DLD1 (cell line): ENCODE data around the gene GRM8.

Experiments
- in situ Hi-C: cut with HindIII; loops from 2 replicates; pipeline ENCODE4 v1.10.0; 2017; ENCODE audit warnings: low sequenced_read_pairs

GRM8 gene

DNA sequence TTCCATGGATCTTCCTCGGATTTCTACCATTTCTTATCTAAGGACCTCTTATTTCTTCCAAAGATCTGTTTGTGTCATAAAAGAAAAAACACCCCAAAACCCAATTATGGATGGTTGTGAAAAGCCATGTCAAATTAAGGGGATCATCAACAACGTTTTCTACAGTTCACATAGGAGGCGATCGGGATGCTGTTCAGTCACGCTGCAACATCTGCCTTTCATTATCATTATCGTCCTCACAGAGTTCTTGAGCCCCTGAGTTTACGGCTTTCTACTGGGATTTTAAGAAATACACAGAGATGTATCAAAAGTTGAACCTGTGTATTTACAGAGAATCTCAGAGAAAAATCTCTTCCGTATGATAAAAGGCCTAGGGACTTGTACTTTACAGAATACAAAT is 101.4 kb downstream of the GRM8 start:
- in situ Hi-C loops: no loop called here

DNA sequence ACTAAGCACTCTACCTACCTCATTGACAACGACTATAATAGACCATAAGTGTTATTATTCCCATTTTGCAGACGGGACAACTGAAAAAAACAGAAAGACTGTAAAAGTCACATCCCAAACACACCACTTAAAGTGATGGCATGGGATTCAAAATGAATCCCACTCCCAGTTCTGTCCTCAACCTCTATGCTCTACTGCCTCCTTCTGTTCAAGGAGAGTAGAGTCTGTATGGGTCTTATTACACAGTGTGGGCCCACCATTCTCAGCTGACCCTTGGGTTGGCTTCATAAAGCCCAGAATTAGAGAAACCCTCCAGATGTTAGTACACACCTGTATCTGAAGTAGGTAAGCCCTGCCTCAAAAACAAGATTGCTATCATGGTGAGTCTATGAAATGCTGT is 102.2 kb downstream of the GRM8 start:
- in situ Hi-C loops: no loop called here

DNA sequence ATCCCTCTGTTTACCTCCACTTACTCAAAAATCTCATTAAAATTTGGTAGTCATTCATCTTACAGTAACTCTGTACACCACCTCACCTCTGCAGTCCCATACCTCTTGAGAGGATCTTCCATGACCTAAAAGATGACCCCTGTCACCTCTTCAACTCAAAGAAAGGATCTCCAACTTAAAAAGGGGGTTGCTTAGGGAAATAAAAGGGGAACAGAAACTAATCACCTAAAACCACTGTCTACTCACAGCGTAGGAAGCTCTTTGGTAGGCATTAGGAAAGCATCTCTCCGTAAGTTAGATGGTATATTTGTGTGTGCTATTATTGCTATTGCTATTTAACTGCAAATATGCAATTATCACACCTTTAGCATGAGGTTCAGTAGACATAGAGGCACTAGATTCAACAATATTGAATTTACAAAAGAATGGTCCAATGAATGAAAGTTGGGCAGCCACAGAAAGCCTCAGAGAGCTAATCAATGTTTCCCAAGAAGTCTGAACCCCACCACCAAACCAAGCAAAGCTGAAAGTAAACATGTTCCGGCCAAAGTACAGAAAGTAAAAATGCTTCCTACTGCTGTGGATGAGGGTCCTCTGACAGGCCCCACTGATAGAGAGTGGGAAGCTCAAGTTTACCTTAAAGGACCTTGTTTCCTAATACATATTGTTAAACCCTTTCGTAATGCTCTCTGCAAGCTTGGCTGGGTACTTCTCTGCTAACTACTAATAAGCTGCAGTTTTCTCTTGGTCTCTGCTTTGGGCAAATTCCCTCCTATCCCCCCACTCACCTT is 105.8 kb downstream of the GRM8 start:
- in situ Hi-C loops: no loop called here

DNA sequence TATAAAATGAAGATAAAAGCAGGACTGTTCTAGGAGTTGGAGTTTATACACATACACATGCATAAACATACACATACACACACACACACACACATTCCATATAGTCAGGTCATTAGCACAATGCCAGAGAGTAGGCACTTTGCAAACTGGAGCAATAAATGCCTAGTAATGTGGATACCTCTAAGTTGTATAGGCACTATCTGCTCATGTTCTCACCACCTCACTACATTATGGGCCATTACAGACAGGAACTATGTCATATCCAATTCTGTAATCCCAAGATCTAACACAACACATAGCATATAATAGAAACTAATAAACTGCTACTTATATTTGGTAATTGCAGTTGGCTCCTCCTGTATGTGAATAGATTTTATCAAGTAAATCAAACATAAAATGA is 115.6 kb downstream of the GRM8 start:
- in situ Hi-C loops: no loop called here

DNA sequence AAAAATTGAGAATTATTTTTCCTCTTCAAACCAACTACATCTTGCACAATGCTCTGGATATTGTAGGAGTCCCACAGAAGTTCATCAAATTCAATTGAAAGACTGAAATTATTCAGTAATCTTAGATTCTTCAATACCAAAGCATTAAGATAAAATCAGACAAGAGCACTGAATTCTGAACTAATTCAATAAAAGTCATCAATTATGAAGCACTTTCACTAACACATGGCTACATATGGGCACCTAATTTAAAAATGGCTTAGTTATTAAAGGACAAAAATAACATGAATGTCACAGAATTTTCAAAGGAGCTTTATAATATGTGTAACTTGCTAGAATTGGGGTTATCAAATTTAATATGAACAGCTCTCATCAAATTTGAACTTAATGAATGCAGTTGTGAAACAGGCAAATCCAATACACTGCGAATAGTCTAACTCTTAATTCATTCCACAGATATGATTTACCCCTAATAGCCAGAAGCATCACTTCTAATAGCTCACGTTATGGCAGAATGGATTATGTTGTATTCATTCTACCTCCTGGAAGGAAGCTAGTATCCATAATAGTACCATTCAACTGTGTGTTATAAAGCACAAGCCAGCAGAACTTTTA is 116.8 kb downstream of the GRM8 start:
- in situ Hi-C loops: no loop called here

DNA sequence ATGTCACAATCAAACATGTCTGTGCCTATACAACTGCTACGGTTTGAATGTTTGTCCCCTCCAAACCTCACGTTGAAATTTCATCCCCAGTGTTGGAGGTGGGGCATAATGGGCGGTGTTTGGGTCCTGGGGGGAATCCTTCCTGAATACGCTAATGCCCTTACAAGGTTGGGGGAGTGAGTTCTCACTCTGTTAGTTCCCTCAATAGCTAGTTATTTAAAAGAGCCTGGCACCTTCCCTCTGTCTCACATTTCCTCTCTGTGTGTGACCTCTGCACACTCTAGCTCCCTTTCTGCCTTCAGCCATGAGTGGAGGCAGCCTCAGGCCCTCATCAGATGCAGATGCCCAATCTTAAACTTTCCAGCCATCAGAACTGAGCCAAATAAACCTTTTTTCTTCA is 129.5 kb downstream of the GRM8 start:
- in situ Hi-C loops: no loop called here

DNA sequence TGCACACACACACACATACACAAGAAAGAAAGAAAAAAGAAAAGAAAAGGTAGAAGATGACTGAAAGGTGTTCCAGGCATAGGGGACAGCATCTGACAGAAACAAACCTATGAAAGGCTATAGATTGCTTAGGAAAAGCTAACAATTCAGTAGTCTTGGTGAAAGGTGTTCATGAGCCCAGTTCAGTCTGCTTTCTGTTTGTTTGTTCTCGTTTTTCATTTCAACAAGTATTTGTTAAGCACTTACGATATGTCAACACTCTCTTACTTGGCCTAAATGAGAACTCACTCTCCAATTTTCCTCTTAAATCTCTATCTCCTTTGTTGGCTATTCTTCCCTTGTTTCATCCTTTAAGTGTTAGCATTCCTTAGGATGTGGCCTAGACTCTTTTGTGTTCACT is 133.2 kb downstream of the GRM8 start:
- in situ Hi-C loops: no loop called here

DNA sequence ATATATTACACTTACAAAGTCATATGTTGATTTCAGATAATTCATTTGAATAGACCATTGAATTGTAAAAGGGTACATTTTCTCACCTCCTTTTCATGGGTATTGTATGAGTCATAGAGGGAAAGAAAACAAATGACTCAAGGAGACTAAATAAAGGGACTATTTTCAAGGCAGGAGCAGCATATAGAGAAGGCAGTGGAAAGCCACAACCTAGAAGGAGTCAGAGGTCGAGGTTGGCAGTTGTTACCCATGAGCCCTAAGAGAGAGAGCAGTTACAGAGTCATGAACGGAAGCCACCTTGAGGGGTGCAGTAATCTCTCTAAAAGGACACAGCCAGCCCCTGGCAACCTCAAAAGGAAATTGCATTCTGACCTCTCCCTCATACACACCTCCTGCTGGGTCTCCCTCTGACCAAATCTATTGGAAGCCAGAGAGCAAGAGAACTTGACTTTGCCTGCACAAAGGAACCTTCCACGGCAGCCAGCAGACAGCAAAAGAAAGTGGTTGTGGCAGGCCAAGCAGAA is 137.9 kb downstream of the GRM8 start:
- in situ Hi-C loops: no loop called here

DNA sequence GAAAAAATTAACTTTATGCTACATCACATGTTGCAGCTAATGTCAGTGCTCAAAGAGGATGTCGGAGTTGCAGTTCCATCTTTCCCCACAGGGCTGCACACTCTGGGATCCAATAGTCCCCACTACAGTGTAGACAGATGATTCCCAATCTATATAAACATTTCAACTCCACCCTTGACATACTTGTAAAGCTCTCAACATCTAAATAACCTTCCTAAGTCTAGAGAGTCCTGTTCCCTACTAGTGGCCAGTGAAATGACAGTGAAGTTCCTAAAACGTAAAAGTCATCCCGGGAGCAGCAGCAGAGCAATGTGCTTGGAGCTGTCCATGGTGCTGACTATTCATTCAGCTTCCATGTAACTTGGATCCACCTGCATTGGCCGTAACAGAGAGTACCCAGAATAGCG is 145.1 kb downstream of the GRM8 start:
- in situ Hi-C loops: no loop called here

DNA sequence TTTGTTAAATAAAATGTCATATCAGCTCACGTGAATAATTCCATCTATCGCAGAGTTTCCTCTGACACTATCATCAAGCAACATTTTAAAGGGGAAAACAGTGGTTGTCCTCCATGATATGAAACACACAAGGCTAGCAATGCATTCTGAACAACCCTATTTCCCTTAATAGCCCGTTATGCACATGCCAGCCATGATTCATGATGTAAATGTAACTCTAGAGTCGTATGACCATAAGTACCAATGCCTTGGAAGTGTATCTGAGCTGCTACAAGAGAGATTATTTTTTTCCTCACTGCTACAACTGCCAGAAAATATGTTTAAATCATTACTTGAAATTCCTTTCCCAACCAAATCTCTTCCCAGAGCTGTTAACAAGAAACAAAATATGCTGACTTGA is 159.4 kb downstream of the GRM8 start:
- in situ Hi-C loops: no loop called here

DNA sequence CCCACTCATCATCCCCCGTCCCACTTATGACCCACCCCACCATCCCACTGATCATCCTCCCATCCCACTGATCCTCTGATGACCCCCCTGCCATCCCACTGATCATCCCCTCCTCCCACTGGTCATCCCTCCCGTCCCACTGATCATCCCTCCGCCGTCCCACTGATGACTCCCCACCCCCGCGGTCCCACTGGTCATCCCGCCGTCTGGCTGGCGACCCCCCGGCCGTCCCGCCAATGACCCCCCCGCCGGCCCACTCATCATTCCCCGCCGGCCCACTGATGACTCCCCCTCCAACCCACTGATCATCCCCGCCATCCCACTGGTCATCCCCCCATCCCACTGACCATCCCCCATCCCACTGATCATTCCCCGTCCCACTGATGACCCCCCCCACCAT is 161.1 kb downstream of the GRM8 start:
- in situ Hi-C loops: no loop called here

DNA sequence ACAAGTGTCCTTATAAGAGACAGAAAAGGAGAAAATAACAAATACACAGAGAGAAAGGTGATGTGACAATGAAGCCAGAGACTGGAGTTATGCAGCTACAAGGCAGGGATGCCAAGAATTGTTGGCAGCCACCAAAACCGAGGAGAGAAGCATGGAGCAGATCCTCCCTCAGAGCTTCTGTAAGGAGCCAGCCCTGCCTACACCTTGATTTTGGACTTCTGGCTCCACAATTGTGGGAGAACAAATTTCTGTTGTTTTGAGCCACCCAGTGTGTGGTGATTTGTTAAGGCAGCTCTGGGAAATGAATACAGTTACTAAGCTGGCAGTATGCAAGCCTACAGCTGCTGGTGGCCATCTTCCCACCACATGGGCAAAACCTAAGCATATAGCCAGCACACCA is 163.6 kb downstream of the GRM8 start:
- in situ Hi-C loops: no loop called here

DNA sequence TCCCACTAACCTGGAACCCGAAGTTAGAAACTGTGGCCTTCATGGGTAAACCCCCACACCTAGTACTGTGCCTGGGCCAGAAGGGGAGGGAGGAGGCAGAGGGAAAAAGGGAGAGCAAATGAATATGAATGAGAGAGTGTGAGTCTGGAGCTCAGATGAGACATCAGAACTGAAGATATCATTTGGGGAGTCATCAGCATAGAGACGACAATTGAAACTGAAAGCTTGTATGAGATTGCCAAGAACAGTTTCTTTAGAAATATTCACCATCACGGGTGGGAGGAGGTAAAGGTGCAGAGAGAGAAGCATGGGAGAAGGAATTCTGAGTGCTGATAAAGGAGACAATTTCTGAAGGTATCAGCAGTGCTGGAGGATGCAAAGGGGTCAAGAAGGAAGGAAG is 171.2 kb downstream of the GRM8 start:
- in situ Hi-C loops: no loop called here

DNA sequence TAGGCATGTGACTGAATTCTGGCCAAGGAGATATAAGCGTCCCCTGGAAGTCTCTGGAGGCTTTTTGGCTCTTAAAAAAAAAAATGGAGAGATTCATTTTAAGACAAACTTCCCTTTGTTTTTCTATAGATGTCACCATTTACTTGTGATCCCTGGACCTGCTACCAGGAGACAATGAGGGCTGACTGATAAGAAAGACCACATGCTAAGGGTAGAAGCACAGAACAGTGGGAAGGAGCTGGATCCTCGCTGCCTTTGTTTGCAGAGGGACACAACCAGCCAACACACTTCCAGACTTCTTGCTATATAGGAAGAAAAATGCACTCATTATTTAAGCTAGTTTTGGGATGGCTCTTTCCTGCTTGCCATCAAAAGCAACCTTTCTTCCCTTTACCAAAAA is 172.2 kb downstream of the GRM8 start:
- in situ Hi-C loops: no loop called here

DNA sequence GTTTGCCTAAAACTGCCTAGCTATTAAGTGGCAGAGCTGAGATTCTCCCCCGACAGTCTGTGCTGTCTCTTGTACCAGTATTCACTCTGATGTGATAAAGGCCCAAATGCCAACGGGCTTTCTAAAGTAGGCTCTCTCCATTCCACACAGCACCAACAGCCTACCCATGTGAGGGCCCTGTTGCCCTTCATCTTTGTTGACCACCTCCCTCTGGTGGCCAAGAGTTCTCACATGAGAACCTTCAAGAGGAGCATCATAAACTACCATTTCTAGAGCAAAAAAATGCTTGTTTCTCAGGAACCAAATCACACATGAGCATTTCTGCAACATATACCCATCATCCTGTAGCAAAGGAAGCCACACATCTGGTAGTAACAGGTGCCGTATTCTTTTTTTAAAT is 185.8 kb downstream of the GRM8 start:
- in situ Hi-C loops: no loop called here

DNA sequence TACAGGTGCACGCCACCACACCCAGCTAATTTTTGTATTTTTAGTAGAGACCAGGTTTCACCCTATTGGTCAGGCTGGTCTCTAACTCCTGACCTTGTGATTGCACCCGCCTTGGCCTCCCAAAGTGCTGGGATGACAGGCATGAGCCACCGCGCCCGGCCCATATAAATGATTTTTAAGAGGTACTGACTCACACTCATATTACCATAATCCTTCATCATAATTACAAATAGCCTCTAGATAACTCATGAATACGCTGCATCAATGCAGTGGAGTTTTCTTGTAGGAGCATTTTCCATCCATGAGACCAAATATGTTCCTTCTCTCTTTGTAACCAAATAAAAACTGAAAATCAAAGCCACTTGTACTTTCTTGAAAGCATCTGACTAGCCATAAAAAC is 193.3 kb downstream of the GRM8 start:
- in situ Hi-C loops: no loop called here

DNA sequence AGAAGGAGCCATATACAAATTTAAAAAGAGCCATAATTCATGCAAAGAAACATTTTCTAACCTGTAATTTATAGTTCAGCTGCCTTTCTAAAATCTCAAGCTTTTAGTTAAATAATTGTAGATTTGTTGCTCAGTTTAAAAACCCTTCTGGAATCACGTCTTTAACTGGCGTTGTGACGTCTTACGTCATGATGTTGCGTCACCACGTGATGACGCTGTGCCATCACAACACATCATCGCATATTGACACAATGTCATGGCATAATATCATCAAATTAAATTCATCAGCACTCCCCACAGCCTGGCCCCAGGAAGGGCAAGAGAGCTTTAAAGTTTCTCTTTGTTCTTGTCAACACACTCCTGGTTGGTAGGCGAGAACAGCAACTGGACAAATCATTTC is 194.8 kb downstream of the GRM8 start:
- in situ Hi-C loops: no loop called here

DNA sequence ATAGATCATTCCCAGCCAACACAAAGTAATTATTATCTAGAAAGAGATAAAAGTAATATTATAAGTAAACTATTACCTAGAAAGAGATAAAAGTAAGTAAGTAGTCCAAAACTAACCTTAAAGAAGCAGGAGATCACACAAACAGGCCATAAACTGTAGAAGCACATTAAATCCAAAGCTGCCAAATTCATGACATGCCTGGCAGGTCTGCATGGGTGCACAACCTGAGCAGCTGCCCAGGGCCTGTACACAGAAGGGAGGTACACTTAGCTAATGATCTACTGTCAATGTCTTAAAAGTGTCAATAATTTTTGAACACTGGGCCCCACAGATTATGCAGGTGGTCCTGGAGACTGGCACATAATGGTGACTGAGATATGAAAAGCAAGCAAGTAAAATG is 196.5 kb downstream of the GRM8 start:
- in situ Hi-C loops: no loop called here

DNA sequence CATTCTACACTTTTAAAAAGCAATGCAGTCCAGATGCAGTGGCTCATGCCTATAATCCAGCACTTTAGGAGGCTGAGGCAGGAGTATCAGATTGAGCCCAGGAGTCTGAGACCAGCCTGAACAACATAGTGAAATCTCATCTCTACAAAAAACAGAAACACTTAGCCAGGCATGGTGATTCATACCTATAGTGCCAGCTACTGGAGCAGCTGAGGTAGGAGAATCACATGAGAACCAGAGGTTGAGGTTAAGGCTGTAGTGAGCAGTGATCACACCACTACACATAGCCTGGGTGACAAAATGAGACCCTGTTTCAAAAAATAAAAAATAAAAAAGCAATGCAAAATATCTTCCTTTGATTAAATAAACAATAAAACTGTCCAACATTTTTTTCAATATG is 205.2 kb downstream of the GRM8 start:
- in situ Hi-C loops: no loop called here

DNA sequence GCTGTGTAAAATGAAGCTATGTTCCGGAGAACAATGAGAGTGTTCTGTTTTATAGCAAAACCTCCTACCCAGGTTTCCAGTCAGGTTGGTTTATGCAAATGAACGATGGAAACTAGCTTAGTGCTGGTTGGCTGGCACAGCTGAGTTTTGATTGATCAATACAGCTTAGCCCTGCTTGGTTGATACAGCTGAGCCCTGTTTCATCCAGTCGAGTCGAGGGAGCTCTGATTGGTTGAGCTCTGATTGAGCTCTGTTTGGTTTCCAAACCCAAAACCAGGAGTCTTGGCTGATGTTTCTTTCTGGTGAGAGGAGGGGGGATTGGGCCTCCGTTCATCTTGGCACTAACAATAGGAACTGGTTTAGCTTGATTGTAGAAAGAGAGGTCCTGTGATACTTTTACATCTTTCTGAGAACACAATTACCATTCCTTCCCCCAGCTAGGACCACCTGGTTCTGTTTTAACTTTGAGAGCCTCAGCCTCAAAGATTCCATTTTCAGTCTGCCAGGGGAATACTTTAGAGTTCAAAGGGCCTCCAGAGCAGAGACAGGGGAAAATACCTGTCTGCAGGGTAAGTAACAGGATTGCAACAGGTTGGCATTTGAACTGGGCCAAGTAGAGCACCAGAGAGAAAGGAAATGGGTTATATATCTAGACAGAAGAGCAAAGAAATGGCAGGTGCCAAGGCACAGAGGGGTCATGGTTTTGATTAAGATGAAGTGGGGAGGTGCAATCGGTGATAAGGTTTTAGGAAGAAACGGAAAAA is 210.9 kb downstream of the GRM8 start:
- in situ Hi-C loops: no loop called here

DNA sequence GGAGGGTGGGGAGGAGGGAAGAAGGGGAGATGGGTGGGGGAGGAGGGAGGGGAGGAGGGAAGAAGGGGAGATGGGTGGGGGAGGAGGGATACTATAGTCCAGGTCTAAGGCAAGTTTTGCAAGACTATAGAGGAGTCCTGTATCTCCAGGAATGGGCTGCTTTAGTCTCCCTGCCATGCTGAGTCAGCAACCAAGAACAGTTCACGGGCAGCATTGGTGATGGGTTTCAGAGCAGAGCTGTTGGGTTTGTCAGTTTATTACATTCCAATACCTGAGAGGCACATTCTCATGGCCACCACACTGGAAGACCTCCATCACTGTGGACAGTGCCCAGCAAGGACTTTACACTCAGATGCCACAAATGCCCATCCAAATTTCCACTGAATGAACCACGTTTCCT is 212.7 kb downstream of the GRM8 start:
- in situ Hi-C loops: no loop called here

DNA sequence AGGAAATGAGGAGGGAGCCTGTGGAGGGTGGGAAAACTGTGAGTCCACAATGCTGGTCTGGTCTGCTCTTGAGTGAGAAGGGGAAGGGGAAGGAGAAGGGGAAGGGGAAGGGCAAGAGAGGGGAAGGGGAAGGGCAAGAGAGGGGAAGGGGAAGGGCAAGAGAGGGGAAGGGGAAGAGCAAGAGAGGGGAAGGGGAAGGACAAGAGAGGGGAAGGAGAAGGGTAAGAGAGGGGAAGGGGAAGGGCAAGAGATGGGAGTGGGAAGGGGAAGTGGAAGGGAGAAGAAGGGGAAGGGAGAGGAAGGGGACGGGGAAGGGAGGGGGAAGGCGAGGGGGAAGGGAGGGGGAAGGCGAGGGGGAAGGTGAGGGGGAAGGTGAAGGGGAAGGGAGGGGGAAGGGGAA is 213.2 kb downstream of the GRM8 start:
- in situ Hi-C loops: no loop called here
